NCI-H2227 (cell line): ENCODE results near the gene GIT2.
"Not testable (repeated sequence)": the region's sequence is repeated elsewhere in the genome, so short reads cannot be mapped to it uniquely, and the experiment has no call there.

Experiments
- DNase-seq: peaks from one replicate; lab custom pipeline; 2025; ENCODE audit not compliant: unreplicated experiment; lab: John Stamatoyannopoulos, UW

Gene GIT2

GRCh38 chr12:109923481-109924245 is 72.5 kb downstream of the GIT2 start:
- no peak for DNase-seq

GRCh38 chr12:109923038-109923437 is 73.1 kb downstream of the GIT2 start:
- DNase-seq = no peak

GRCh38 chr12:109921982-109922381 is 74.2 kb downstream of the GIT2 start:
- no peak for DNase-seq

- no peak for DNase-seq
Observed at GRCh38 chr12:109920261-109920780, 75.8 kb downstream of the GIT2 start.

- DNase-seq = no peak
Observed at GRCh38 chr12:109919456-109919855, 76.7 kb downstream of the GIT2 start.

- no peak for DNase-seq
Observed at GRCh38 chr12:109916045-109916444, 80.1 kb downstream of the GIT2 start.

GRCh38 chr12:109915171-109916040 is 80.8 kb downstream of the GIT2 start:
- DNase-seq = no peak

- DNase-seq = no peak
Observed at GRCh38 chr12:109914461-109914860, 81.7 kb downstream of the GIT2 start.

- no peak for DNase-seq
Observed at GRCh38 chr12:109912855-109913321, 83.3 kb downstream of the GIT2 start.

GRCh38 chr12:109910969-109911348 is 85.2 kb downstream of the GIT2 start:
- peak; percentile 30 for DNase-seq

- DNase-seq = no peak
Observed at GRCh38 chr12:109910254-109910968, 85.8 kb downstream of the GIT2 start.

- DNase-seq = no peak
Observed at GRCh38 chr12:109905301-109905700, 90.9 kb downstream of the GIT2 start.

- DNase-seq = no peak
Observed at GRCh38 chr12:109902891-109903418, 93.2 kb downstream of the GIT2 start.

GRCh38 chr12:109900752-109901580 is 95.2 kb downstream of the GIT2 start:
- DNase-seq = peak; percentile 38

GRCh38 chr12:109899783-109900751 is 96.1 kb downstream of the GIT2 start, which contains the start of gene TCHP:
TCHP (plus strand) TSS chr12:109900274; CDS start chr12:109903027, 2,753 bp downstream.
- peak; percentile 88 for DNase-seq

- DNase-seq = not testable (repeated sequence)
Observed at GRCh38 chr12:109899345-109899744, 96.8 kb downstream of the GIT2 start.

- no peak for DNase-seq
Observed at GRCh38 chr12:109897029-109897428, 99.1 kb downstream of the GIT2 start.

- no peak for DNase-seq
Observed at GRCh38 chr12:109896188-109896587, 100.0 kb downstream of the GIT2 start.

- no peak for DNase-seq
Observed at GRCh38 chr12:109894939-109895338, 101.2 kb downstream of the GIT2 start.
